NCI-H128 (cell line): Measurements from ENCODE around the gene MIR17HG.
A peak's percentile ranks its signal among the peaks of the same experiment; 100 is the strongest.
"Not testable (repeated sequence)": the region's sequence is repeated elsewhere in the genome, so short reads cannot be mapped to it uniquely, and the experiment has no call there.

Source experiments
- DNase-seq: peaks from one replicate; lab custom pipeline; 2025; ENCODE audit not compliant: unreplicated experiment; lab: John Stamatoyannopoulos, UW

Gene MIR17HG

GRCh38 chr13:91347996-91348905 lies 764 bp downstream of the MIR17HG start:
- DNase-seq = no peak

- DNase-seq = peak; percentile 53
Measured at GRCh38 chr13:91348906-91349435, 1.5 kb downstream of the MIR17HG start.

GRCh38 chr13:91349992-91350911 lies 2.8 kb downstream of the MIR17HG start:
- DNase-seq = no peak

- DNase-seq = no peak
Measured at GRCh38 chr13:91351123-91351522, 3.6 kb downstream of the MIR17HG start.

GRCh38 chr13:91351980-91352379 lies 4.5 kb downstream of the MIR17HG start:
- DNase-seq = no peak

- not testable (repeated sequence) for DNase-seq
Measured at GRCh38 chr13:91352891-91353290, 5.4 kb downstream of the MIR17HG start.

- no peak for DNase-seq
Measured at GRCh38 chr13:91353494-91353893, 6.0 kb downstream of the MIR17HG start.

- no peak for DNase-seq
Measured at GRCh38 chr13:91355099-91355825, 7.8 kb downstream of the MIR17HG start.

- DNase-seq = no peak
Measured at GRCh38 chr13:91355826-91356710, 8.6 kb downstream of the MIR17HG start.

GRCh38 chr13:91356919-91357612 lies 9.6 kb downstream of the MIR17HG start:
- no peak for DNase-seq

GRCh38 chr13:91357613-91358386 lies 10.3 kb downstream of the MIR17HG start:
- DNase-seq = no peak

- no peak for DNase-seq
Measured at GRCh38 chr13:91358387-91358782, 10.9 kb downstream of the MIR17HG start.

- no peak for DNase-seq
Measured at GRCh38 chr13:91359111-91359510, 11.6 kb downstream of the MIR17HG start.

GRCh38 chr13:91359631-91360030 lies 12.1 kb downstream of the MIR17HG start:
- DNase-seq = no peak

- DNase-seq = no peak
Measured at GRCh38 chr13:91360246-91360751, 12.8 kb downstream of the MIR17HG start.

- DNase-seq = no peak
Measured at GRCh38 chr13:91361755-91362271, 14.3 kb downstream of the MIR17HG start.

- DNase-seq = no peak
Measured at GRCh38 chr13:91362908-91363307, 15.4 kb downstream of the MIR17HG start.

- no peak for DNase-seq
Measured at GRCh38 chr13:91368101-91368500, 20.6 kb downstream of the MIR17HG start.
